Measurements from ENCODE around the gene CRISP2.

DNA sequence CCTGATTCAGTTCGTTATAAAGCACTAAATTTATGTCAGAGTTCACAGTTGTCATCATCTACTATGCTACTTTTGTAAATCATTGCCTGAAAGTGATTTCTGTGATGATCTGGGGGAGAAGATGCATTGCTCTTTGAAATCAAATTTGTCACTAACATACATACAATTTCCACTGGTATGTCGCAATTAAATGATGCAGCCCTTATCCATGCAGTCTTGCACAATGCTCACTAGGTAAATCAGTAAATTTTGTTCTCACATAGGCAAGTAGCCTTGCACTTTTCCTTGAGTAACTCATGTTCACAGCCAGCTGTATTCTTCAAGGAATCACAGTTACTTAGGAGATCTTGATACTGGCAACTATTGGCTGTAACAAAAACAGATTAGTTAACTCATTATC lies 20.8 kb downstream of the CRISP2 start:
- TF ChIP-seq, protein P1, sequence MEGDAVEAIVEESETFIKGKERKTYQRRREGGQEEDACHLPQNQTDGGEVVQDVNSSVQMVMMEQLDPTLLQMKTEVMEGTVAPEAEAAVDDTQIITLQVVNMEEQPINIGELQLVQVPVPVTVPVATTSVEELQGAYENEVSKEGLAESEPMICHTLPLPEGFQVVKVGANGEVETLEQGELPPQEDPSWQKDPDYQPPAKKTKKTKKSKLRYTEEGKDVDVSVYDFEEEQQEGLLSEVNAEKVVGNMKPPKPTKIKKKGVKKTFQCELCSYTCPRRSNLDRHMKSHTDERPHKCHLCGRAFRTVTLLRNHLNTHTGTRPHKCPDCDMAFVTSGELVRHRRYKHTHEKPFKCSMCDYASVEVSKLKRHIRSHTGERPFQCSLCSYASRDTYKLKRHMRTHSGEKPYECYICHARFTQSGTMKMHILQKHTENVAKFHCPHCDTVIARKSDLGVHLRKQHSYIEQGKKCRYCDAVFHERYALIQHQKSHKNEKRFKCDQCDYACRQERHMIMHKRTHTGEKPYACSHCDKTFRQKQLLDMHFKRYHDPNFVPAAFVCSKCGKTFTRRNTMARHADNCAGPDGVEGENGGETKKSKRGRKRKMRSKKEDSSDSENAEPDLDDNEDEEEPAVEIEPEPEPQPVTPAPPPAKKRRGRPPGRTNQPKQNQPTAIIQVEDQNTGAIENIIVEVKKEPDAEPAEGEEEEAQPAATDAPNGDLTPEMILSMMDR (conservative IDR thresholded peaks at IDR 0.05) = no peak
- no peak for TF ChIP-seq EZH2 (IDR thresholded peaks at IDR 0.05; ENCODE audit: low read depth)

All from PC-9 (cell line).